ENCODE results near the gene ADAM22.

Gene ADAM22

DNA sequence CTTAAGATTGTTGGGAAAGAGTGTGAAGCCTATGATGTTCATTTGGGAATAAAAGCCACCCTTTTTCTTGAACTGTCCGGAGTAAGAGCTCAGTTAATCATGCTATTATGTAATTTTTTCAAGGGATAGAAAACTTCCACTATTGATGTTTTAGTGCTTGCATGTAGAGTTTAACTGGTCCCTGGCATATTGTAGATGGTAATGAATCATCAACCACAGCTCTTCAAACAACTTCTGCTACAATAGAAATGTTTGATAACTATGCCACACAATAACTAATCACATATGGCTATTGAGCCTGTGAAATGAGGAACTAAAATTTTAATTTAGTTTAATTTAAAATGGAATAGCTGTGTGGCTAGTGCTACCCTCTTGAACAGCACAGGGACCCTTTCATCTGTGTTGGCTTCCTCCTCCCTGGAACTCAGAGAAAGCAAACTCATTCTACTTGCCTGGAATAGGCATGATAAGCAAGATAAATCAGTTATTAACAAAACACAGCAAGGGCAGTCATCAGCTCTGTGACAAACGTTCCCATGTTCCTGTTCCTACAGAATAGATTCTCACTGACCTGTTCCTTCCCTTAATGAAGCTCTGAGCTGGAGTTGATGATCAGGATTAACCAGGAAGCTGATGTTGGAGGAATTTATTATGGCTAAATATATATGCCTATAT is 290.7 kb downstream of the ADAM22 start:
- H3K9ac ChIP-seq (ENCODE audit: low read length): no peak overlapping the region
- H3K27me3 ChIP-seq (ENCODE audit: insufficient read depth, low read length): no peaks in the 10 kb centered on the region
- no peaks in the 10 kb centered on the region for H3K9me3 ChIP-seq (ENCODE audit: insufficient read depth, low read depth, low read length)
- no peak for DNase-seq
- no peaks in the 10 kb centered on the region for H3K4me1 ChIP-seq (ENCODE audit: control insufficient read depth in 1 of 2, insufficient read depth in 2 of 2, low read length in 2 of 2)
- H3K18ac ChIP-seq (ENCODE audit: low read length): no peak overlapping the region
- no peak overlapping the region for H4K12ac ChIP-seq (ENCODE audit: low read depth, low read length)
- H3K14ac ChIP-seq (ENCODE audit: low read length): no peak overlapping the region
- H4K8ac ChIP-seq (ENCODE audit: low read depth, low read length): no peak overlapping the region
- no peak overlapping the region for H3K4ac ChIP-seq (ENCODE audit: low read depth, low read length)
- H3K36me3 ChIP-seq (ENCODE audit: control insufficient read depth in 1 of 2, insufficient read depth in 2 of 2, low read length in 2 of 2): no peaks in the 10 kb centered on the region
- H2BK12ac ChIP-seq (ENCODE audit: low read length): no peak overlapping the region
- H2AK5ac ChIP-seq (ENCODE audit: low read length): no peak overlapping the region
- no peak overlapping the region for H4K91ac ChIP-seq (ENCODE audit: low read depth, low read length)
- H2AFZ ChIP-seq (ENCODE audit: insufficient read depth, low read length, poor library complexity): no peak overlapping the region
- no peak overlapping the region for H2BK5ac ChIP-seq (ENCODE audit: low read depth, low read length, poor library complexity)
- no peak overlapping the region for H3K27ac ChIP-seq (ENCODE audit: low read depth, low read length)
- H3K79me2 ChIP-seq (ENCODE audit: control insufficient read depth, insufficient read depth, low read length, poor library complexity): peaks cover 3% of the 10 kb centered on the region
- no peak overlapping the region for H3K4me3 ChIP-seq (ENCODE audit: low read depth, low read length)
- H3K79me1 ChIP-seq (ENCODE audit: low read length): peaks cover 3% of the 10 kb centered on the region
- no peak overlapping the region for H3K4me2 ChIP-seq (ENCODE audit: low read length)
- WGBS (ENCODE audit: extremely low coverage, insufficient coverage, insufficient read length): no CpG with 5 or more reads among the region's 2 CpGs
- H3K23ac ChIP-seq (ENCODE audit: low read length): no peak overlapping the region
- no peak overlapping the region for H2BK120ac ChIP-seq (ENCODE audit: insufficient read depth, low read length, poor library complexity)

DNA sequence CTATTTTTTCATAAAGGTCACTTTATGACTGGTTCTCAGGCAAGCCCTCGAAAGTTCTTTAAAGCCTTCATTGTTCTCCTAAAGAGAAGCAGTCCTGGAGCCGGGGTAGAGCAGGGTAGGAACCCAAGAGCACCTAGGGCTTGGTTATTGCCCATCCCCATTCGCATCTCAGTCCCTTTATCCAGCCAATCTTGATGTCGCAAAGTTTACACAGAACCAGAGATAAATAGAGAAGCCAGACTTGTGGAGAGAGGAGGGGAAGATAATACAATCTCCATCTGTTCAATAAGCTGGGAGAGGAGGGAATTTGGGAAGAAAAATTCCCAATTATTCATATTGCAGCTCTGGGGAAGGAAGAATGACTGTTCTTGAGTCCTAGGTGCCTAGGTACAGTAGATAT is 292.1 kb downstream of the ADAM22 start:
- no peak overlapping the region for H3K4me3 ChIP-seq (ENCODE audit: low read depth, low read length)
- no peaks in the 10 kb centered on the region for H3K79me1 ChIP-seq (ENCODE audit: low read length)
- peak overlapping the region; percentile 76 for H2BK12ac ChIP-seq (ENCODE audit: low read length)
- H3K9ac ChIP-seq (ENCODE audit: low read length): no peak overlapping the region
- no peak for DNase-seq
- H3K27ac ChIP-seq (ENCODE audit: low read depth, low read length): no peak overlapping the region
- H3K18ac ChIP-seq (ENCODE audit: low read length): no peak overlapping the region
- peak overlapping the region; percentile 14 for H2BK5ac ChIP-seq (ENCODE audit: low read depth, low read length, poor library complexity)
- no peaks in the 10 kb centered on the region for H3K79me2 ChIP-seq (ENCODE audit: control insufficient read depth, insufficient read depth, low read length, poor library complexity)
- H4K8ac ChIP-seq (ENCODE audit: low read depth, low read length): no peak overlapping the region
- H3K4ac ChIP-seq (ENCODE audit: low read depth, low read length): no peak overlapping the region
- H3K23ac ChIP-seq (ENCODE audit: low read length): no peak overlapping the region
- H4K12ac ChIP-seq (ENCODE audit: low read depth, low read length): no peak overlapping the region
- no peaks in the 10 kb centered on the region for H3K36me3 ChIP-seq (ENCODE audit: control insufficient read depth in 1 of 2, insufficient read depth in 2 of 2, low read length in 2 of 2)
- H3K4me1 ChIP-seq (ENCODE audit: control insufficient read depth in 1 of 2, insufficient read depth in 2 of 2, low read length in 2 of 2): no peaks in the 10 kb centered on the region
- no peak overlapping the region for H2AK5ac ChIP-seq (ENCODE audit: low read length)
- no peak overlapping the region for H4K91ac ChIP-seq (ENCODE audit: low read depth, low read length)
- H3K4me2 ChIP-seq (ENCODE audit: low read length): no peak overlapping the region
- no peak overlapping the region for H3K14ac ChIP-seq (ENCODE audit: low read length)
- no peaks in the 10 kb centered on the region for H3K9me3 ChIP-seq (ENCODE audit: insufficient read depth, low read depth, low read length)
- no peak overlapping the region for H2BK120ac ChIP-seq (ENCODE audit: insufficient read depth, low read length, poor library complexity)
- H2AFZ ChIP-seq (ENCODE audit: insufficient read depth, low read length, poor library complexity): no peak overlapping the region
- WGBS (ENCODE audit: extremely low coverage, insufficient coverage, insufficient read length): no CpG with 5 or more reads among the region's 4 CpGs
- no peaks in the 10 kb centered on the region for H3K27me3 ChIP-seq (ENCODE audit: insufficient read depth, low read length)

DNA sequence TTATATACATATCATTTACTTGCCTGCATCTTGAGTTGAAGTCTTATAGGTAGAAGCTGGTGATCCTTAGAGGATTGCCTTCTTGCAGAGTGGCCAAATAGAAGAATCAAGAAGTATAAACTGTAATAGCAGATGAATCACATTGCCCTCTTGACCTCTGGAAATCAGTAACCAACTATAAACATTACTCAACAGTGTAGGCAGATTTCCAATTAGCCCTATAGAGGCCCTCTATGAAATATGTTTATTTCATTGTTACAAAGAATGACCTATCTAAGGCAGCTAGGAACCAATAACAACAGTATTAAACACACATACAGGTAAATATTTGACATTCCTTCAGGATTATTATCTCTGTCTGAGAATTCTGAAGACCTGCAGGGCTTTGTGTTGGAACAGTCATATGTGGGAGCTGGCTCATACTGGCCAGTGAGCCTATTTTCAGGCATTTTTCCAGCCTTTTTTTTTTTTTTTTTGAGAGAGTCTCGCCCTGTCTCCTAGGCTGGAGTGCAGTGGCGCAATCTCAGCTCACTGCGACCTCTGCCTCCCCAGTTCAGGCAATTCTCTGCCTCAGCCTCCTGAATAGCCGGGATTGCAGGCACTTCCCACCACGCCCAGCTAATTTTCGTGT is 292.9 kb downstream of the ADAM22 start:
- no peak overlapping the region for H3K4ac ChIP-seq (ENCODE audit: low read depth, low read length)
- H3K14ac ChIP-seq (ENCODE audit: low read length): no peak overlapping the region
- H3K27me3 ChIP-seq (ENCODE audit: insufficient read depth, low read length): no peaks in the 10 kb centered on the region
- no peaks in the 10 kb centered on the region for H3K4me1 ChIP-seq (ENCODE audit: control insufficient read depth in 1 of 2, insufficient read depth in 2 of 2, low read length in 2 of 2)
- H2BK120ac ChIP-seq (ENCODE audit: insufficient read depth, low read length, poor library complexity): no peak overlapping the region
- H4K91ac ChIP-seq (ENCODE audit: low read depth, low read length): no peak overlapping the region
- H3K27ac ChIP-seq (ENCODE audit: low read depth, low read length): no peak overlapping the region
- no peak overlapping the region for H3K18ac ChIP-seq (ENCODE audit: low read length)
- H2AK5ac ChIP-seq (ENCODE audit: low read length): no peak overlapping the region
- H3K4me2 ChIP-seq (ENCODE audit: low read length): no peak overlapping the region
- H2BK12ac ChIP-seq (ENCODE audit: low read length): no peak overlapping the region
- no peak overlapping the region for H4K12ac ChIP-seq (ENCODE audit: low read depth, low read length)
- no peak overlapping the region for H2BK5ac ChIP-seq (ENCODE audit: low read depth, low read length, poor library complexity)
- H3K79me1 ChIP-seq (ENCODE audit: low read length): no peaks in the 10 kb centered on the region
- WGBS (ENCODE audit: extremely low coverage, insufficient coverage, insufficient read length): no CpG with 5 or more reads among the region's 6 CpGs
- no peak overlapping the region for H2AFZ ChIP-seq (ENCODE audit: insufficient read depth, low read length, poor library complexity)
- no peak overlapping the region for H4K8ac ChIP-seq (ENCODE audit: low read depth, low read length)
- no peak overlapping the region for H3K4me3 ChIP-seq (ENCODE audit: low read depth, low read length)
- no peaks in the 10 kb centered on the region for H3K9me3 ChIP-seq (ENCODE audit: insufficient read depth, low read depth, low read length)
- peak; percentile 91 to 97 for DNase-seq
- H3K9ac ChIP-seq (ENCODE audit: low read length): no peak overlapping the region
- no peak overlapping the region for H3K23ac ChIP-seq (ENCODE audit: low read length)
- H3K79me2 ChIP-seq (ENCODE audit: control insufficient read depth, insufficient read depth, low read length, poor library complexity): no peaks in the 10 kb centered on the region
- no peaks in the 10 kb centered on the region for H3K36me3 ChIP-seq (ENCODE audit: control insufficient read depth in 1 of 2, insufficient read depth in 2 of 2, low read length in 2 of 2)

DNA sequence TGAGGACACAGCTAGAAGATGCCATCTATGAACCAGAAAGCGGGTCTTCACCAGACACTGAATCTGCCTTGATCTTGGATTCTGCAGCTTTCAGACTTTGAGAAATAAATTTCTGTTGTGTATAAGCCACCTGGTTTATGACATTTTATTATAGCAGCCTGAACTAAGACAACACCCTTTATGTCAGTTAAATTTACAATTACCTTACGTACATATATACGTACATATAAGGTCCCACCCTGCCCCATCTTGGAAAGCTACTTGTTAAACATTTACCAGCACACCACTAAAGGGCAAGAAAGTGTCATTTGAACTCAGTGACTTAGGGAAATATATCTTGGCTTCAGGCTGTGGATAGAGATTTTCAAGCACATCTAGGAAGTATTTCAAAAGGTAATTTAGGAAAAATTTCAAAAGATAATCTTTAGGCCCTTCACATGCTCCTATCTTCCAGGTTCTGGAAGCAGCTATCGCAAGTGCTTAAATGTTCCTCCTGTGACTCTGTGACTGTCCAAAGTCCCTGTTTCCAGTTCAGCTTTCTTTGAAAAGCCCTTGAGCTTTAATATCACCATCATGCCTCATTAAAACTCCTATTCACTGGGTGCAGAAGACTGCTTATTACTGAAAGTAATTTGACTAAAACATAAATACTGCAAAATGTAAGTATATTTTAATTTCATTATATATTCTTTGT is 295.4 kb downstream of the ADAM22 start:
- H2AK5ac ChIP-seq (ENCODE audit: low read length): no peak overlapping the region
- peak in 1 of 2 donors; percentile 6 for DNase-seq
- no peaks in the 10 kb centered on the region for H3K27me3 ChIP-seq (ENCODE audit: insufficient read depth, low read length)
- no peak overlapping the region for H2AFZ ChIP-seq (ENCODE audit: insufficient read depth, low read length, poor library complexity)
- H3K23ac ChIP-seq (ENCODE audit: low read length): no peak overlapping the region
- no peaks in the 10 kb centered on the region for H3K79me1 ChIP-seq (ENCODE audit: low read length)
- H3K79me2 ChIP-seq (ENCODE audit: control insufficient read depth, insufficient read depth, low read length, poor library complexity): no peaks in the 10 kb centered on the region
- H3K9ac ChIP-seq (ENCODE audit: low read length): no peak overlapping the region
- no peak overlapping the region for H3K27ac ChIP-seq (ENCODE audit: low read depth, low read length)
- H4K91ac ChIP-seq (ENCODE audit: low read depth, low read length): no peak overlapping the region
- no peak overlapping the region for H4K12ac ChIP-seq (ENCODE audit: low read depth, low read length)
- H2BK12ac ChIP-seq (ENCODE audit: low read length): no peak overlapping the region
- H3K18ac ChIP-seq (ENCODE audit: low read length): no peak overlapping the region
- no peak overlapping the region for H2BK5ac ChIP-seq (ENCODE audit: low read depth, low read length, poor library complexity)
- peaks cover 0 to 2% of the 10 kb centered on the region in 2 experiments for H3K4me1 ChIP-seq (ENCODE audit: control insufficient read depth in 1 of 2, insufficient read depth in 2 of 2, low read length in 2 of 2)
- no peaks in the 10 kb centered on the region for H3K9me3 ChIP-seq (ENCODE audit: insufficient read depth, low read depth, low read length)
- H3K4me2 ChIP-seq (ENCODE audit: low read length): no peak overlapping the region
- H4K8ac ChIP-seq (ENCODE audit: low read depth, low read length): no peak overlapping the region
- H3K14ac ChIP-seq (ENCODE audit: low read length): no peak overlapping the region
- no peak overlapping the region for H2BK120ac ChIP-seq (ENCODE audit: insufficient read depth, low read length, poor library complexity)
- H3K36me3 ChIP-seq (ENCODE audit: control insufficient read depth in 1 of 2, insufficient read depth in 2 of 2, low read length in 2 of 2): no peaks in the 10 kb centered on the region
- no peak overlapping the region for H3K4ac ChIP-seq (ENCODE audit: low read depth, low read length)
- H3K4me3 ChIP-seq (ENCODE audit: low read depth, low read length): no peak overlapping the region
- WGBS (ENCODE audit: extremely low coverage, insufficient coverage, insufficient read length): no CpG with 5 or more reads among the region's 4 CpGs
